HG03064 (cell line): ENCODE data around the gene SCOC.

Source experiments
- ATAC-seq: cut with Tn5 transposase; IDR thresholded peaks from one replicate; pipeline ENCODE4 v1.9.1; 2021; ENCODE audit warnings: low read depth; ENCODE audit not compliant: unreplicated experiment

Gene SCOC

DNA sequence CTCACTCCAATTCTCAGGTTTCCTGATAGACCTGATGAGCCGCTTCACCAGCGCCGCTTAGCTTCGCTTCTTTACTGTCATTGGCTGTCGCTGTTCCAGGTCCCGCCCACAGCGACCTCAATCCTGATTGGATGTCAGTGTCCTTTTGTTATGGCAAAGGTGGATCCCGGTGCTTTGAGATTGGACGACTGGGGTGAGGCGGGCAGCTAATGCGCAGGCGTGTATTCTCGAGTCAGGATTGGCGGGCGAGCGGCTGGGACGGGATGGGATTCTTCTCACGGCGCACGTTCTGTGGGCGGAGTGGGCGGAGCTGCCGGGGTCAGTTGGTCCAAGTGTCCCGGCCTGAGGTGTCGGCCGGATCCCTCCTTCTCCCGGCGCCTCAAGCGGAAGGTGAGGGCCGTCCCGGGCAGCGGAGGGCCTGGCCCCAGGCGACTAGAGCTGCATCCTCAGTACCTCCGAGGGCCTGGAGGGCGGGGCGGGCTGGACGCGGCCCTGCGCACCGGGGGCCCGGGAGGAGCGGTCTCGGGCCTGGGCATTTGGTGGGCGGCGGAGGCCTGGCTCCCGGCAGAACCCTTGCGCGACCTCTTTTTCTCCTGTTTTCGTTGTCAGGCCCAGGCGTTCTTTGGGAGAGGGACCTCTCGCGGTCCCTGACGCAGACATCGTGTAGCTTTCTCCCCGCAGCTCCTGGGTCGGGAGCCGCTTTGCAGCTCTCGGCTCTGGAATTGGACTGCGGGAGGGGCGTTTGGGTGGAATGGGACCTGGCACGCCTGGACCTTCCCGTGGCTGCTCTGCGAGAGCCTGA lies at the start of gene SCOC:
Gene SCOC, plus strand, starts transcription at position 319 of the 802 bp plus-strand sequence. CDS start 5,525 bp downstream, outside the sequence.
- peak; percentile 97 for ATAC-seq

DNA sequence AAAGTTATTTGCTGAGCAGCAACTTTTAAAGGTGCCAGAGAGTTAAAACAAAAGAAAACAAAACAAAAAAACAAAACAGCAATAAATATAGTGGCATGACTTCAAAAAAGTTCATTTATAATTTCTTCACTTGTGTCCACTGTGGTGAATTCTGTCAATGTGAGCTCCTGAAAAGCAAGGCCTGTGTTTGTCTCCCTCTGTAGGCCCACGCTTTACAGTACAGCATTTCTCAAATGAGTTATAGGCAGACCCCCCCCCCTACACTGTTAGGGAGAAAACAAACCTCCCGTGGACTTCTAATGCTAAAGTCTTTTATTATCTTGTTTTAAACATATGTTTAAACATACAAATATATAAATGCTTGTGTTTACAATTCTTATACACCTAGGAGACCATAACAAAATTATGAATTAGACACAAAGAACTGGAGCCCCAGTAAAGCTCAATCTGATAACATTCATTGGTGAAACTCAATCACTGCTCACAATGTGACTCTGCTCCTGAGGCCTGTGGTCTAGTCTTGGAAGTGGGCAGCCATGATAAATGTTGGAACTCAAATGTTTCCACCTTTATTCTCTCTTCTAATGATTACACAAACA lies 47.0 kb upstream of the SCOC start:
- no peak for ATAC-seq

DNA sequence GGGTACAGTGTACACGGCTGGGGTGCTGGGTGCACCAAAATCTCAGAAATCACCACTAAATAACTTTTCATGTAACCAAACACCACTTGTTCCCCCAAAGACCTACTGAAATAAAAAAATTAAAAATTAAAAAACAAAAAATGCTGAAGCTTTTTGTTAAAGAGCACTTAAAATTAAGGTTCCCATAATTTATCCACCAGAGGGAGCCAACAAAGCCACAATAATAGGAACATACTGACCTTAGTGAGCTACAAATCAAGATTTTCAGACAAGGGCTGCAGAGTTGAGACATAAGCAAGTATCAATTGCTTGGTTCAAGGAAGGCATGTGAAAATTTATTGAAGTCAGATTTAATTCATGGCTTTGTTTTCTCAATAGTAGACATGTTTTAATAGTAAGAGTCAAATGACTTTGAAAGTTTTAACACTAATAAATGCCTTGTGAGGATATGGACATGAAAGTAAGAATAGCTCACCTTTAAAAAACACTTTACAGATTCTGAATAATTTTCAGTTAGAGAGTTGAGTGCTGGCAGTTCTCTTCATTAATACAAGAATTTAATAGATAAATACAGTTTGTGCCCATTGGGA lies 43.0 kb upstream of the SCOC start:
- ATAC-seq = no peak

DNA sequence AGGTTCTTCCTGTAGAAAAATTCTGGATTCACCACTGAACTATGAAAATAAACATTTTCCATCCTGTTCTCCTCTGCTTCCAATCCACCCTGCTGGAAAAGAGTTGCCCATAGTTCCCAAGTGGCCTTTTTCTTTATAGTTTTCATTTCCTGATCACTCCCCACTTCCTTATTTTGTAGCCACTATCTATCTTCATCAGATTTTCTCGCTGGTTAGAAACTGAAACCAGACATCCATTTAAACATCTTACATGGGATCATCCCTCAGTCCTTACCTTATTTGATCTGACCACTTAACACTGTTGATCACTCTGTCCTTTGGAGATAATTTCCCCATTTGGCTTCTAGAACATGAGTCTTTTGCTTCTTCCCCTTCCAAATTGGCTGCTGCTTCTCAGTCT lies 42.2 kb upstream of the SCOC start:
- no peak for ATAC-seq

DNA sequence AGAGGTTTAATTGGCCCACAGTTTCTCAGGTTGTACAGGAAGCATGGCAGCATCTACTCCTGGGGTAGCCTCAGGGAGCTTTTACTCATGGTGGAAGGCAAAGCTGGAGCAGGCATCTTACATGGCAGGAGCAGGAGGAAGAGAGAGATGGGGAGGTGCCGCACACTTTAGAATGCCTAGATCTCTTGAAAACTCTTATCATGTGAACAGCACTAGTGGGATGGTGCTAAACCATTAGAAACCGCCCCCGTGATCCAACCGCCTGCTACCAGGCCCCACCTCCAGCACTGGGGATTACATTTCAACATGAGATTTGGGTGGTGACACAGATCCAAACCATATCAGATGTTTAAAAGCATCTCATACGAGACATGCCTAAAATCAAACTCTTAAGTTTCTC lies 41.6 kb upstream of the SCOC start:
- no peak for ATAC-seq

DNA sequence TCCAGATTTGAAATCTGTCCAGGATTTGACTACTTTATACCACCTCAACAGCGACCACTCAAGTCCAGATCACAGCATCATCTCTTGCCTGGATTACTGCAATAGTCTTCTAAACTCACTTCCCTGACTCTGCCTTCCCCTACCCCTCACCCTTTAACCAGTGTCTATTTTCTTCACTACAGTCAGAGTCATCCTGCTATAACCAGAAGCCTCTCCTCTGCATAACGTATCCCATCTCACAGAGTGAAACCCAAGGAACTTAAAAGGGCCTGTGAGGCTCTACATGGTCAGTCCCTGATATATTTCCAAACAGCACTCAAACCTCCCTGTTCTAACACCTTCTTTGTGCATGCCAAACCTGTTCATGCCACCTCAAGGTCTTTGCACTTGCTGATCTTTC lies 40.7 kb upstream of the SCOC start:
- no peak for ATAC-seq

DNA sequence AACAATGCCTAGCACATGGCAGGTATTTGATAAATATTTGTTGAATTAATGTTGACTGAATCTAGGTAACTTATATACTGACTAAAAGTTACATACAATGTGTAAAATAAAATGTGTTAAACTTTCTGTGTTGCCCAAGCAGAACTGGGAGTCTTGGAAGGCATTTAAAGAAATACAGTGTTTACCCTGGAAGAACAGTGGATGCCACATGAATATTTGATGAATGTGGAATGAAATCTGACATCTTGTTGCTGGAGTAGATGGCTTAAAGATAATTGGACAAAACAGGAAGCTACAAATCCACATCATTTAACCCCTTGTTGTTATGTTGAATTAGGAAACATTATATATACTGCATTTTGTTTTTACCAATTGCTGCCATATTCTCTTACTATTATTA lies 39.9 kb upstream of the SCOC start:
- ATAC-seq = no peak

DNA sequence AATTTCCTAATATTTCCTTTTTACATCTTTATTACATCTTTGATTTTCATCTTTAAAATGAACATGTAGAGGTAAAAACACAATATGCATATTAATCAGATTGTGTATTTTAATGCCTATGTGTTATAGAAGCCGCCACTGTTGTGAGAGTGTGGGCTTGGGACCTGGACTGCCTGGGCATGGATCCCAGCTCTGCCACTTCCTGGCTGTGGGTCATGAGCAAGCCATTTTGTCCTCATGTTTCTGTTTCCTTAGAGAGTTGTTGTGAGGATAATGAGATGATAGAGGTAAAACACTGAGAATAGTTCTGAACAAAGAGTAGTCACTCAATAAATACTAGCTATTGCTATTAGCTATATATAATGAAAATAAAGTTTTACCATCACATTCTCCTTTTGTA lies 38.4 kb upstream of the SCOC start:
- no peak for ATAC-seq

DNA sequence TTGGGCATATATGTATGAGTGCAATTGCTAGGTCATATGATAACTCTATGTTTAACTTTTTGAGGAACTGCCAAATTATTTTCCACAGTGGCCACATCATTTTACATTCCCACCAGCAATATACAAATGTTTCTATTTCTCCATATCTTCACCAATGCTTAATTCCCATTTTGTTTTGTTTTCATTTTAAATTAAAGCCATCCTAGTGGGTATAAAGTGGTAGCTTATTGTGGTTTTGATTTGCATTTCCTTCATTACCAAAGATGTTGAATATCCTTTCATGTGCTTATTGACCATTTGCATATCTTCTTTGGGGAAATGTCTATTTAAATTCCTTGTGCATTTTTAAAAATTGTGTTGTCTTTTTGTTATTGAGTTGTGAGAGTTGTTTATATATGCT lies 36.7 kb upstream of the SCOC start:
- no peak for ATAC-seq

DNA sequence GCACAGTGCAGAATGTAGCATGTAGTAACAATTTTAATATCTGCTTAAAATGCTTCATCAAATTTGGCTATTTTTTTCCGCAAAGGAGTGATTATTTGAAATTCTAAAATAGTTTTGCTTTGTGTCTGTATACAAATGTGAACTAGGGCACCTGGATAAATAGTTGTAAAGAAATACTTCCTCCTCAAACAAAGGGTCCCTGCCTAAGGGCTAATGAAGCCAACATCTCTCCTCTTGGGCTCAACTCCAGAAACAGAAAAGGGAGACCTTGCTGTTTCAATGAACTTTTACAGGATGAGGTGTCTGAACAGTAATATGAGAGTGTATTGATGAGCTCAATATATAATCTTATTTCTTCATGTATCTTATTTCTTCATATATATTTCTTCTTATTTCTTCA lies 30.8 kb upstream of the SCOC start:
- ATAC-seq = no peak

DNA sequence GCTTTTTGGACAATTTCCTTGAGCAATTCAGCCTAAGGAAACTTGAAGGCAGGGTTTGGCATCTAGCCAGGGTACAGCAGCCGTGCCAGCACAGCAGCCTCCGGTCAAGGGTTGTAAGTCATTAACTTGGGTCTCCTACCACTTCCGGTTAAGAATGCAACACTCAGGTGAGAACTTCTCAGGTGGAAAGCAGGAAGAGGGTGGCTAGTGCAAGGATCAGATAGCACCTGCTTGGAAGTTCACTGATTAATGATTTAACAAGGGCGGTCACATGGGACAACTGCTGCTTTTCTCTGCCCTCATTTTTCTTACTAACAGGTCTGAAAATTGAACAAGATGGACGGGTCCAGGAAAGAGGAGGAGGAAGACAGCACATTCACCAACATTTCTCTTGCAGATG lies 30.1 kb upstream of the SCOC start:
- peak; percentile 91 for ATAC-seq

DNA sequence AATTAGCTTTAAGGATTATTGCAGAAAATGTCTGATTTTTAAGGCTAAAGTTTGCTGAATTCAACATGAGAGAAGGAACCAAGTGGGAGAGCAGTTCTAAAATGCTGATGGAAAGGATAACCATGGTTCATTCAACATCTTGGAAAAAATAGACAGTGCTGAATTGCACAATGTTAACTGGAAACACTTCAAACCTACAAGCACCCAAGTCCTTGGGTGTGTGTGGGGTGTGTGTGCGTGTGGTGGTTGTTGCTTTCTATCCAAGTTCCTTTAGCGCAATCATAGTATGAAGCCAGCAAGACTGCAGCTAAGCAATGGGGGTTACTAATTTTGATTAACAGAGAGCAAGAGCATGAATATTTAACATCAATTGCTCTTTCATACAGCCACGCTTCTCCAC lies 29.3 kb upstream of the SCOC start:
- ATAC-seq = no peak

DNA sequence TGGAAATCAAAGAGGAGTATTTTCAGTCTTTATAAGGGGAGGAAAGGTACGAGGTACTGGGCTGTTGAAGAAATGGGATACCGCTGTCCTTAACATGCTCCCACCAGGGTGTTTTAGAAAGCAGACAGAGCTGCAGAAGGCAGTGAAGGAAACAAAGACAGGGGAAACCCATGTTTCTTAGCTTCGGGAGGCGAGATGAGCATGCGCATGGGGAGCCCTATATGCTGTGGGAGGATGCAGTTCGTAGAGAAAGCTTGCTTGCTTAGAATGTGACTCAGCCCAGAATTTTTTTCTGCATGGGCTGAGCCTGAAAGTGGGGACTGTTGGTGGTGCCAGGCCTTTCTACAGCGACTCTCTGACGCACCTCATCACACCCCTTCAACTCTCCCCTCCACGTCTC lies 28.8 kb upstream of the SCOC start:
- ATAC-seq = no peak

DNA sequence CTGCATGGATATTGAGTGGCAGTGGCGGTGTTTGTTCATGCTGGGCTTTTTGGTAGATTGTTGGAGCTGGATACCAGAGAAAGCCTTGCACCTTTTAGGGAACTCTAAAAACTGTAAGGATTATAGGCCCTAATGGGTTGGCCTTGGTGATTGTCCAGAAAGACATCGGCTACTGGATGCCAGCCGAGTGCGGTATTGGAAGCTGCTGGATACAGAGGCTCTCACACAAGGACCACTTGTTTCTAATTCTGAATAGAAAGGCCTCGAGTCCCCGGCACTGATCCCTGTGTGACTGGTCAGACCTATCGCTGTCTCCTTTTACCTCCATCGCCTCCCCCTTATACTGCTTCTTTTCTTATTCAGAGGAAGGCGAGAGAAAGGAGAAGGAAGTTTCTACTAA lies 27.3 kb upstream of the SCOC start:
- ATAC-seq = no peak

DNA sequence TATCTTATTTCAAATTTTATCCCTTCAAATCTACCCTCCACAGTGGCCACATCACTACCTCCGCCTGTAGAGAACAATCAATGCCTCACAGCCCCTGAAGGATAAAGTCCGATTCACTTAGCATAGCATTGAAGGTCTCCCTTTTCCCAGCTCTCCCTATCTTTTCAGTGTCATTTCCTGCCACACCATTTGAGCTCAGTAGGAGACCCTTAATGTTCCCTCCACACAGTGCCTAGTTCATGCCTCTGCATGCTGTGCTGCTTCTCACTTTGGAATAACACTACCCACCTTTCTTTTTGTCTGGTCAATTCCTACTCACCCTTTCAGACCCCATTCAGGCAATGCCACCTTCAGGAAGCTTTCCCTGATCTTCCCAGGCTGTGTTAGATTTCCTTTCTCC lies 23.6 kb upstream of the SCOC start:
- no peak for ATAC-seq

DNA sequence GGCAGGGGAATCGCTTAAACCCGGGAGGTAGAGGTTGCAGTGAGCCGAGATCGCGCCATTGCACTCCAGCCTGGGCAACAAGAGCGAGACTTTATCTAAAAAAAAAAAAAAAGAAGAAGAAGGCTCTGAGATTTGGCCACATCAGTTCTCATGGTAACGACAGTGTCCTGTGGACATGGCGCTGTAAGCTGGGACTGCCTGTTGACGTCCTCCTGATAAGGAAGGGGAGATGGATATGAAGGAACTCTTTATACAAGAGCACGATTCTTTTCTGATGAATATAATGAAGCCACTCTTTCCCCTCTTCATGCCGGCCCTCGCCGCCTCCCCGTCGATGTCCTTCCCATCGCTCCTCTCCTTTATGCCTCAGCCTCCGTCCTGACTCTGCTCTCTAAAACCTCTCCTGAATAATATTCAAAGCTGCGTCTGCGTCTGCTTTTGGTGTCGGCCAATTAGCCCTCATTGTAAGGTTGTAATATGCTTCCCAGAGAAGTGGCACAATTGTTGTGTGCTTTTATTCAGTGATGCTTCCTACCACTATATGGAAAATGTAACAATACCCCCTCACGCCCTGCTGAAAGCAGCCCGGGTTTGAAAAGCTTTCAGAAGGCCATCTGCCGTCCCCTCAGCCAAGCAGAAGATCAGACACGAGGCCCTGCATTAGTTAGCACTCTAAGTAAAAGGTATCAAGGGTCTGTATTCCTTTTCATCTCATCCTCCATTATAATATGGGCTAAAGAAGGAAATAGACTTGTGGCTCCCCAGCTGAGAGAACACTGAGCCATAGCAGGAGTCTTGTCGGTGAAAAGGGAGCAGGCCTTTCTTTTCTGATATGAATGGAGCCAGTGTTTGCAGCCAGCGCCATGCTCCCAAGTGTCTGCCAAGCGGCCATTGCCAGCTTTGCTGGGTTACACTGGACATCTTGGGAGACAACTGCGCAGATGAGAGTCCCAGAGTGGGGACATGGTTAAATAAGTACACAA lies 22.1 kb upstream of the SCOC start:
- ATAC-seq = no peak

DNA sequence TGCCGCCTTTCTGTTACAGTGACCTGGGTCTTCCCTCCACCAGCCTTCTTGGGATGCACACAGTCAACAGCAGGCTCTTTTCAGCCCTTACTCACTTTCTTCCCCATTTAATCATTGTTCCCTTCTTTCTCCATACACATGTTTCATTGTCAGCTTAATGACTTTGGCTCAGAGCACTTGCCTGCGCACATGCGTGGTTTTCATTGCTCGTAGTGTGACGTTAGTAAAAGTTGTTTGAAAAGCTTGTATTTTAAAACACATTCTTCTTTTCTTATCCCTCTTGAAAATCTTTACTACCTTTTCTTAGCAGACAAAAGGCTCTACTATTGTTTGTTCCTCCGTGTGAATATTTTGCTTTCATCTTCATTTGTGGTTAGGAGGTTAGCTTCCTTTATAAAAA lies 19.7 kb upstream of the SCOC start:
- ATAC-seq = no peak

DNA sequence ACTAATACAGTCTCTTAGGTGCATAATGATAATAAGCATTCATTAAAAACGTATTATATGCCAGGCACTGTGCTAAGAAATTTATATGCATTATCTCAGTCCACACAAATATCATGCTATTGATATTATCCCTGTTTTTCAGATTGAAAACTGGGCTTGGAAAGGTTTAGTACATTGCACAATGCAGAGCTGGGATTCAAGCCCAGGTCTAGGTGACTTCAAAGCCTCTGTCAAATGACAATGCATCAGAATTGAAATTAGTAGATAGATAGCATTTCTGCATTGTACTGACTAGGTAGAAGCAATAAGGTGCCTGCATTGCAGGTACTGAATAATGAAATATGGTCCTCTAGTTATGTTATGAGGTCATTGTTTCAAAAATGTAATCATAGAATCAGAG lies 18.2 kb upstream of the SCOC start:
- ATAC-seq = no peak

DNA sequence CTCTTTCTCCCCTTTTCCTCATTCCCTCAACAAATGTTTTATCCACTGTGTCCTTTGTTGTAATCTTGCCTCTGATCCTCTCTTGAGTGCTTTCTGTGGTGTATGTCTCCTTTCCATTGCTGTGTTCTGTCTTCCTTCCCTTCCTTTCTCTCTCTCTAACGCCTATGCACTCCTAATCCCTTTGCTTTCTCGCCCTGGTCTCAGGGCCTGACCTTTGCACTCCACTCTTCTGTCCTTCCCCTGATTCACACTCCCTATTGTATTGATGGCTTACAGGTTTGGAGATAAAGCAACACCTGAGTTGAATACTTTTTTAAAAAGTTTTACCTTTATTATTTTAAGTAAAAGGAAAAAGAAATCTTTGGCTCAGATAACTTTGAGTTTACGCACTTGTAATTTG lies 15.6 kb upstream of the SCOC start:
- no peak for ATAC-seq

DNA sequence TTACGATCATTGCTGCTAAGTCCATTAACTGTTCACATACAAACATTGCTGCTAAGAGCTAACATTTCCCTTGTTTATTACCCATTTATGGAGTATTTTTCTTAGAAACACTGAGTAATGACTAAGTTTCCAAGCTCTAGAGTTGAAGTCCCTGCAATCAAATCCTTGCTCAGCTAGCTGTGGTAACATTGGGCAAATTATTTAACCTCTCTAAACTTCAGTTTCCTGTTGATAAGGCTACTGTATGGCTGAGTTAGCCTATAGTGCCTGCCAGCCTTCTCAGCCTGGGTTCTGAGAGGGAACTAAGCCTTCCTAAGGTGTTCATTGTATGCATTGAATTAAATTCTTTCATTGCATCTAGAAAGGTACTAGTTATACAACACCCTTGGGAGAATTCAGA lies 15.2 kb upstream of the SCOC start:
- no peak for ATAC-seq
